GM21367 (cell line): ENCODE measurements around the gene PTTG1IP.

Experiments used
- ATAC-seq: cut with Tn5 transposase; IDR thresholded peaks from one replicate; pipeline ENCODE4 v1.9.1; 2021; ENCODE audit not compliant: unreplicated experiment

The PTTG1IP gene

DNA sequence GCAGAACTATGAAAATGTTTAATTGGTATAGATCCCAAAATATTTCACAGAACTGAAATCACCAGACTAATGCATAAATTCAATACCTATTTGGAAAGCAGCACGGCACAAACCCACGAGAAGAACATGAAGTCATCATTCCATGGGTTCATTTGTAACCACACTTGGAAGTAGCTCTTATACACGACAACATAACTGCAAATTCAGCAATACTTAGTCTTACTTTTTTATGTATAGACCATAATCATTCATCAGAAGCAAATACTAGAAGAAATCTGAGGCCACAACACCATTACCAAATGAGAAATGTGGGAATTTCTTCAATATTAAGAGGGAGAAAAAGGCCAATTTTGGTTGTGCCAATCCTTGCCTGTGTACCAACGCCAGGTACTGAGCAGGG, 67.6 kb downstream of the PTTG1IP start:
- no peak for ATAC-seq

DNA sequence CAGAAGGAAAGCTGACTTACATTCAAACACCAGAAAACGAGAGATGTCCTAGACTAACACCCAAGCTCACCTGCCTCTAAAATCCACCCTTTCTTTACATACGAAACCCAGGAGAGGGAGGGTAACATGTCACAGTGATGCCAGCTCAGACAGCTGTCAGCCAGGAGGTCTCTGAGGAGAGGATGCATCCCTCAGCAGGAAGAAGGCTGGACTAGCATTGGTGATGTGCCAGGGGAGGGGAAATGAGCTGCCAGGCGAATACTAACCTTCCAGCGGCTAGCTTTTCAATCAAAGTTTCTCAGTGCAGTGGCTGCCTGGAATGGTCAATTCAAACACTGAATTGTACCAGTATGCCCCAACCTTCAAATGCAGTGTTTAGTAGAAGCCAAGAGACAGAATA, 68.3 kb downstream of the PTTG1IP start:
- ATAC-seq: no peak

DNA sequence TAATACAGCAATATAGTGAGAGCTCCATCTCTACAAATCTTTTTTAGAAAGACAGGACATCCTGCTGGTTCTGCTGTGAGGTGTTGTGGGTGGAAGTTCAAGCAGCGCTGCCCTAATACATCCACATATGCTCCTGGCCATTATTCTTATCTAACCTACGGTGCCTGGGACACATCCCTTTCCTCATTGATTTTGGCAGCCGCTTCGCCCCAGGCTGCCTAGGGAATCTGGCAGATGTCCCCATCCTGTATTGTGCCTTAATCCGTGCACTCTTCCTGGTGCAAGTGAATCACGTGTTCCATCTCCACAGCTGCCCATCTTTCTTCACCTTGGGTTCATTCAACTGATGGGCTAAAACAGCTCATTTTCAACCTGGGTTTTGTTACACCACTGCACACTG, 68.7 kb downstream of the PTTG1IP start:
- no peak for ATAC-seq

DNA sequence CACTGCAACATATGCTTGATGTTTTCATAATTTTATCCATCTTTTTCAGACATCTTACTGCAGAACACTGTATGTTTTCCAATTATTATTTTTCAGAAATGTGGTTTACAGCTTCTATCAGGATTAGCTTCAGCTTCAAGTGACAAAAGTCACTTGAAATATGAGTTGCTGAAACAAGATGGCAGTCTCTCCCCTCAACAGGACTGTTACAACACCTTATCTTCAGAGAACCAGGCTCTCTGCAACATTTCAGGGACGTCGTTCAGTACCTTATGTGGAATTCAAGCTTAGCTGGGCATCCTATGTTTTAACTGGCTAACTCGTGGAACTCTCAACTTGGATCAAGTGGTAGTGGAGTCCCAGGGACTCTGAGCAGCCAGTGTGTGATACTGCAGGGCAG, 69.8 kb downstream of the PTTG1IP start:
- ATAC-seq: no peak

DNA sequence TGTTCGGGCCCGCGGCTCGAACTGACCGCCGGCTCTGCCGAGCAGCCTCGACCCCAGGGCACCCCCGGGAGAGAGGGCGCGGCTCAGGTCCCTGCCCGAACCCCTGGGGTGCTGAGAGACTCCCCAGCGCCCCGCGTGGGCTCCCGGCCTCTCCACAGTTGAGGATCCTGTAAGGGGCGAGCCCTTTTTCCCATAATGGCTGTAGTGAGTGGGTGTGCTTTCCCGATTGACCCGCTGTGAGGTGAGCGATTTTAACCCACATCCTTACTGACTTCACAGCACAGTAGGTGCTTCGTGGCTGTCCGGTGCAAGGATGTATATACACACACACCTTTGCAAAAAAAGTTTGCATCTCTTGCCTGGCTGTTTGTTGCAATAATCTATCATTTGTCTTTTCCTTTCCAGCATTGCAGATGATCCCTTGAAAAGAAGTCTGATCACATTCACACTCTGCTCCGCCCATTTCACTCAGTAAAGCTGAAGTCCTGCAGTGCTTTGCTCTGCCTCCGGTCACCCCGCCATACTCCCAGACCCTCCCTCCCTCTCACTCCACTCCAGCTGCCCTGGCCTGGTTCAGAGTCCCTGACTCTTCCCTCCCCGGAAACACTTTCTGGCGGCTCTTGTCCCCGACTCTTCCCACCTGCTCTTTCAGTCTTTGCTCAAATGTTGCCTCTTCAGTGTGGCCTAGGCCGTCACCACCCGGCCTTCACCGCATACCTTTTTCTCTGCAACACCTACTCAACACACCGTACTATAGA, 70.9 kb downstream of the PTTG1IP start:
- no peak for ATAC-seq

DNA sequence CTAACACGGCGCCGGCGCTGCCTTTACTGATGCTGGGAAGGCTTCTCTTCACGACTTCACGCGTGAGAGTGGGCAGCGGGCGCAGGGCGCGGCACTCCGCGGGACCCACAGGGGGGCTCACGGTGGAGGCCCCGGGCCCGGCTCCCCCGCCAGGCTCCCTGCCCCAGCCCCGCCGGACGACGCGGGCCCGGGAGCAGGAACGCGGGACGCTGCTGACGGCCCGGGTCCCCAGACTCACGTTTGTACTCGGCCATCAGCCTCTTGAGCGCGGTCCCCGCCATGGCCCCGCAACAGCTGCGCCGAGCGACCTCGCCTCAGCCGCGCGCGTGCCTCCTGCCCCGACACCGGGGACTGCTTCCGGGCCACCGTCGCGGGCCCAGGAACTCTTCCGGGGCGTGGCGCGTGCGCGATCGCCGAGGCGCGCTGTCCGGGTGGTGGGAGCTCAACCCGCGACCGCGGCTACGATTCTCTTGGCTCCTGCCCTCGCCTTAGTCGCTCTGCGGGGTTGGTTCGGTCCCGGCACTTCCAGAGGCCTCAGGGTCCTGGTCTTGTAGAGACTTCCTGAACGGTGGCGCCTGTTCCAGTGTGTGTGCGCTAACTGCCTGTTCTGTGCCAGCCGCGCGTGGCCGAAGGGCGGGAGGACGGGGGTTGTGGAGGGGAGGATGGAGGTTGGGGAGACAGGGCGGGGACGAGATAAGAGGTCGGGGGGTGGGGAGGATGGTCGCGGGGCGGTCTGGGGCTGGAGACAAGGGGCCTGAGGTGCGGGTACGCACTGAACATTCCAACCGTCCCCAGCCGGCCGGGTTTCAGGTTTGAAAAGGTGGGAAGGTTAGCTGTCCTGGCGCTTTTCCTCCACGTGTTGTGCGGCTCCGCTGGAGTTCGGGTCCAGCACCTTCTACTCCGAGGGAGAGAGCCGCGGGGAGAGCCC, 71.8 kb downstream of the PTTG1IP start, which contains the start of gene UBE2G2:
Gene UBE2G2 (minus strand): TSS at position 353 of the 928 bp plus-strand sequence. CDS start 72 bp downstream, at position 281.
- ATAC-seq: peak; percentile 72

DNA sequence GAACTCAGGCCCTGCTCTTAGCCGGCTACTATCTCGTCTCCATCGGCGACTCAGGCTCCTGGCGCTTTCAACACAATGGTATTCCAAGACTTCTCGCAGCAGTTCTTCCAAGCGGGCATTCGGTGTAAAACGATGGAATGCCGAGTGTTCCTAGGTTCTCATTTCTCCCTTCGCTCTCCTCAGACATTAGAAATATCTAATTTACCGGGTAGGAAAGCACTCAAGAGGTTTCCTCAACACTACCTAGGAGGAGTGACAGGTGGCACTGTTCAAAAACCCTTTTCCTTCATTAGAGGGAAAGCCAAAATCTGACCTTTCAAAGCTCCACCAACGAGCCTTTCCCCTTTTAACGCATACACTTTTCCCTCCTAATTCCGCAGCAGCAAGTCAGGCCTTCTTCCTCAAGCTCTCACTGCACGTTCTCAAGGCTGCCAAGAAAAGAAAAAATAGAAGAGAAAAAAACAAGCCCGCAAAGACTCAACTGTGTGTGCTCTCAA, 72.5 kb downstream of the PTTG1IP start:
- ATAC-seq: no peak

DNA sequence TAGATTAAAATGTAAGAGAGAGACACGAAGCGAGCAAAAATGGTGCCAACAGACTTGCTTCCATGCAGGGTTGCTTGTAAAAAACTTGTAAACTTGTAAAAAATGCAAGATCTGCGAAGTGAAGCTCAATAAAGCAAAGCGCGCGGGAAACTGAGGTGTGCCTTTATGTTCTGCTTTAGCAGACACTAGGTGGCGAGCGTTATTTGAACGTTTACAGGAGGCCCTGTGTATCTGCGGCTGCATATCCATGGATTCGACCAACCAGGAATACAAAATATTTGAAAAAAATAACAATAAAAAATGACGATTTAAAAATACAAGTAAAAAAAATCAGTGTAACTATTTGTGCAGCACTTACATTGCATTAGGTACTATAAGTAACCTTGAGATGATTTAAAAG, 73.4 kb downstream of the PTTG1IP start:
- ATAC-seq: no peak

DNA sequence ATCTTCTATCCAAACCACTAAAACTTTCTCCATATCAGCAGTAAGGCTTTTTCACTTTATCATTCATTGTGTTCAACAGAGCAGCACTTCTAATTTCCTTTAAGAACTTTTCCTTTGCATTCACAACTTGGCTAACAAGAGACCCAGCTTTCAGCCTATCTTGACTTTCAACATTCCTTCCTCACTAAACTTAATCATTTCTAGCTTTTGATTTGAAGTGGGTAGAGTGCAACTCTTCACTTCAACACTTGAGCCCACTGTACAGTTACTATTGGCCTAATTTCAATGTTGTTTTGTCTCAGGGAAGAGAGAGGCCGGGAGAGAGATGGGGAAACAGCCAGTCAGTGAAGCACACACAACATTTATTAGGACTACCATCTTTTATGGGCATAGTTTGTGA, 73.8 kb downstream of the PTTG1IP start:
- ATAC-seq: no peak
